KOPT-K1 (cell line): Measurements from ENCODE around the gene PAM16.

Experiments
- H3K27ac ChIP-seq: fragments of 200-600 bp; sonication (generic); 2 replicates; pipeline ENCODE4 v1.5.1; 2016; ENCODE audit warnings: antibody characterized with exemption, mild to moderate bottlenecking, low read depth, low read length; ENCODE audit not compliant: poor library complexity, severe bottlenecking
- H3K36me3 ChIP-seq: fragments of 200-600 bp; sonication (generic); 2 replicates; pipeline ENCODE4 v1.5.1; 2017; ENCODE audit warnings: antibody characterized with exemption, mild to moderate bottlenecking, low read length, moderate library complexity; ENCODE audit not compliant: insufficient read depth
- H3K9me3 ChIP-seq: fragments of 200-600 bp; sonication (generic); 2 replicates; pipeline ENCODE4 v1.5.1; 2017; ENCODE audit warnings: antibody characterized with exemption, low read length, mild to moderate bottlenecking; ENCODE audit not compliant: insufficient read depth, poor library complexity, severe bottlenecking

PAM16 gene

DNA sequence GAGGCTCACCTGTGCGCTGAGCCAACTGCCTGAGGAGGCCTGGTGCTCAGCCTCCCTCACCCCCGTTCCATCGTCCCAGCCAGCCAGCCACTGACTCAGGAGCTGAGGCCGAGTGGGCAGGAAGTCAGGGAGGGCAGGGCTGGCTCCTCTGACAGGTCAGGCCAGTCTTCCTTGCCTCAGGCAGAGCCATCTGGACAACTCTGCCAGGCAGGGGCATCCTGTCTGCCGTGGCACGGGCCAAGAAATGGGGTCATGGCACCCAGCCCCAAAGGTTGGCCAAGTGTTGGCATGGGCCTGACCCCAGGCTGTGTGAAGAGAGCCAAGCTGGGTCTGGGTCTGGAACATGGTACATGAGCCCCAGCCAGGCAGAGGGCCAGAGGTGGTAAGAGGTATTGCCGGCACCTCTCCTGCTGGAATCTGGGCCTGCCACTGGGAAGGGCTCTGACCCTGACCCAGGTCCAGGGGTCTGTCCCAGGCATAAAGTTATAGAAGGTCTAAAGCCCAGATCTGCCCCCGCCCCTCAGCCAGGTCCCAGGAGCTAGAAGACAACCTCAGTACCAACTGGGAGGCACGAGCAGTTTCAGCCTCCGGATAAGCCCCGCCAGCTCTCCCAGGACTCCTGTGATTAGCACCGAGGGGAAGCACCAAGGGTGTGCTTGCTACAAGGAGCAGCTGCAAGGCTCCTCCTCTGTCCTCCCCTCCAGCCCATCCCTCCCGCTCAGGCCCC, 18.0 kb upstream of the PAM16 start:
- Histone ChIP-seq H3K36me3 (peaks cover 33% of the 10 kb centered on the region), H3K9me3 (no peaks in the 10 kb centered on the region), H3K27ac (no peak overlapping the region)

- H3K9me3 ChIP-seq, result no peaks in the 10 kb centered on the region
- peaks cover 42% of the 10 kb centered on the region for H3K36me3 ChIP-seq
Observed at GRCh38 chr16:4367393-4367856, 16.3 kb upstream of the PAM16 start.

DNA sequence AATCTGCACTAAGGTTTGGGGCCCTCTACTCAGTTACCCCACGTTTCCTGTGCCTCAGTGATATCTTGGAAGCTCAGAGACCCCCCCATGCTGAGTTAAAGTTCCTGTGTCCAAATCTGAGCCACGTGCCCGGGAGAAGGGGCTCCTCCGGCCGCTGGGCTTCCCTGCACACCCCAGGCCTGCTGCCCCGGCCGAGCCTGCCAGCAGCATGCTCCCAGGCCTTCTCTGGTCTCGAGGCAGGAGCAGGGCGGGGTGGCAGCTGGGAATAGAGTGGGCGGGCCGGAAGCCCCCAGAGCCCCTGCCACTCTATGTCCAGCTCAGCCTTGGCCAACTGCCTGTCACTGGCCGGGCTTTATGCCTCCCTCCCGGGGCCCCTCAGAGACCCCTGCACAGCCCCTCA, 14.9 kb upstream of the PAM16 start:
- Histone ChIP-seq H3K9me3 (no peaks in the 10 kb centered on the region), H3K36me3 (peaks cover 56% of the 10 kb centered on the region), H3K27ac (no peak overlapping the region)

More at GRCh38 chr16:4367393-4367856, 16.3 kb upstream of the PAM16 start:
- H3K27ac ChIP-seq, result no peak overlapping the region

- no peak overlapping the region for H3K27ac ChIP-seq
- H3K36me3 ChIP-seq, result peaks cover 60% of the 10 kb centered on the region
Observed at GRCh38 chr16:4365615-4366014, 14.5 kb upstream of the PAM16 start.

DNA sequence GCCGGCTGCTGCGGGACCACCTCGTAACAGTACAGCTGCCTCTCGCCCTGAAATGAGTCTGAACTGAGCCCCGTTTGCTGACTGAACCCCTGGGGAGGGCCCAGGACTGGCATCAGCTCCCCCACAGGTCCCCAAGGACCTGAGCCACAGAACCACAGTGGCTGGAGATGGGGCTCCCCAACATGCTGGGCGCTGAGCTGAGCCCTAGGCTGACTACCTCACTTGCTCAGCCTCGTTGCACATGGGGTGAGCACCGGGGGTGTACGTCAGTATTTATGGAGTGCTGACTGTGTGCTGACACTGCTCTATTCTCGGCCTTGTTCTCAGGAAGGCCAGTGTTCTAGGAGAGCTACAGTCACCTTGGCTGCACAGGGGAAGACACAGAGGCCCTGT, 13.9 kb upstream of the PAM16 start:
- H3K27ac ChIP-seq, result no peak overlapping the region
- peaks cover 66% of the 10 kb centered on the region for H3K36me3 ChIP-seq

More at GRCh38 chr16:4365615-4366014, 14.5 kb upstream of the PAM16 start:
- H3K9me3 ChIP-seq, result no peaks in the 10 kb centered on the region

DNA sequence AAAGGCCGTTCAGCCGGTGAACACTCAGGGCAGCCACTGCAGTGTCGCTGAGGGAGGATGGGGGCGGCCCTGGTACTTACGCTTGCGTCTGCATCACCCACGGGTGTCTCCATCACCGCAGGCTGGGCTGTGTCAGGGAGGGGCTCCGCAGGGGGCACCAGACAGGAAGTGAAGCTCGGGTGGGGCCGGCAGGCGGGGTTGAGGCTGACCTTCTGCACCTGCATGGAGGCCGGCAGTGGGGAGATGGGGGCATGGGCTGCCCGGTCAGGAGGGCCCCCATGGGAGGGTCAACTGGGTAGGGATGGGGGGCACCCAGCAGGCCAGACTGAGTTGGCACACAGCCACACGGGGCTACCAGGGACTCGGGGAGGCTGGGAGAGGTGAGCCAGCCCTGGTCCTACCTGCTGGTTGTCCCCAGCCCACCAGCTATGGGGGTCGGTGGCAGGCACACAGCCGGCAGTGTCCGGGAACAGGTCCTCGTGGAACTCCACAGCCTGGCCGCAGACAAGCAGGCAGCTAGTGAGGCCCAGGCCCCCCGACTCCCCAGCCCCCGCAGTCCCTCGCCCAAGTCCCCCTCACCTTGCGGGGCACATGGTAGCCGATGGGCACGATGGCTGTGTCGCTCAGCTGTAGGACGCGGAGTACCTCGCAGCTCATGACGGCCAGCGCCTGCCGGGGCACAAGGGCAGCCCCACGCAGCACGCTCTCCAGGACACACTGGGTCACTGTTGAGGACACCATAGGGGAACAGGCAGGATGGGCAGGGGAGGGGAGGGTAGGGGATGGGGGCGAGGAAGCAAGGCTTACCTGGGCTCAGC, 13.3 kb upstream of the PAM16 start:
- H3K9me3 ChIP-seq, result no peaks in the 10 kb centered on the region
- H3K36me3 ChIP-seq, result peaks cover 72% of the 10 kb centered on the region
- no peak overlapping the region for H3K27ac ChIP-seq

More for the DNA sequence above, 13.9 kb upstream of the PAM16 start:
- no peaks in the 10 kb centered on the region for H3K9me3 ChIP-seq

- no peak overlapping the region for H3K27ac ChIP-seq
- no peaks in the 10 kb centered on the region for H3K9me3 ChIP-seq
- H3K36me3 ChIP-seq, result peaks cover 88% of the 10 kb centered on the region
Observed at GRCh38 chr16:4362476-4363135, 11.5 kb upstream of the PAM16 start.

DNA sequence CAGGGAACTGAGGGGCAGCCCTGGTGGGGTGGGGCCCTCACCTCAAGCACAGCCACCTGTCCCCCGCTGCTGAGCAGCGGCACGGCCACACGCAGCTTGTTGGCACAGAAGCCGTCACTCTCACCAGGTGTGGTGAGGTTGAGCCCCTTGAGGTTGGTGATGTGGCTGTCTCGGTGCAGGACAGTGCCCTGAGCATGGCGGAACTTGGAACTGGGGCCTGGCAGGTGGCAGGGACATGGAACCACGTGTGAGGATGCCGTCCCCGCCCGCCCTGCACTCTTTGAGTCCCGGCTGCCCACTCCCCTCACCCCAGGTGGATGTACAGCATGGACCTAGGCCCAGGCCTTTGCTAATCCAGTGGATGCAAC, 10.8 kb upstream of the PAM16 start:
- no peaks in the 10 kb centered on the region for H3K9me3 ChIP-seq
- H3K27ac ChIP-seq, result no peak overlapping the region
- H3K36me3 ChIP-seq, result peaks cover 87% of the 10 kb centered on the region

DNA sequence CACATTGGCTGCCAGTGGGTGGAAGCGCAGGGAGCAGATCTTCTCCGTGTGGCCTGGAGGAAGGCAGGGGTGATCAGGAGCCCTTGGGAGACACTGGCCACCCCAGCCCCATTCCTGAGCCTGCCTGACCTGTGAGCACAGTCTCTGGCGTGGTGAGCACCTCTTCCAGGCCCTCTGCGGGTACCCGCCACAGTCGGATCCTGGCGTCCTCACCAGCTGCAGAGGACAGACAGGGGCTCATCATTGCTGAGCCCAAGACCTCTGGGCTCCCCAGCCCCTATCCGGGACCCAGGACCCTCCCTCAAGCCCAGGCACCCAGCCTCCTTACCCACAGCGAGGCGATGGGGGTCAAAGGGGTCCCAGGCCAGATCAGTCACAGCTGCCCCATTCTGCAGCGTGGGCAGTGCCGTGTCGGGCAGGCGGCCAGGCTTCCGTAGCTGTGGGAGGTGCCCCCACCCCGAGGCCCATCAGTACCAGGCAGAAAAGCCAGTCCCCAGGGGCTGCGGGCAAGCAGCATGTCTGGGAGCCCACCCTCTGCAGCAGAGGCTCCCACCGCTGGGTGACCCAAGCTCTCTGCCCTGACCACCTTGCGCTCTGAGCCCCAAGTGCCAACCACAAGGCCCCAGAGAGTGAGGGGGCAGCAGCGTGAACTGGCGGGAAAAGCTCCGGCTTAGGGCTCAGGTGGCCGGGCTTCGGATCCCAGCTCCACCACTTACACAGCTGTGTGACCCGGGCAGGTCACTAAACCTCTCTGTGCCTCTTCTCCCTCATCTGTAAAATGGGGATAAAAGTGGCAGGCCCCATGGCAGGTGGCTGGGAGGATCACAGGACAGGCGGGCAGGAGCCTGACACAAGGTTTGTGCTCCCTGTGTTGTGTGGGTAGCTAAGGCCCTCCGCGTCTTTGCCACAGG, 10.2 kb upstream of the PAM16 start:
- H3K27ac ChIP-seq, result no peak overlapping the region
- peaks cover 86% of the 10 kb centered on the region for H3K36me3 ChIP-seq
- H3K9me3 ChIP-seq, result no peaks in the 10 kb centered on the region

- Histone ChIP-seq H3K36me3 (peaks cover 82% of the 10 kb centered on the region), H3K27ac (no peak overlapping the region), H3K9me3 (no peaks in the 10 kb centered on the region)
Observed at GRCh38 chr16:4360538-4361021, 9.5 kb upstream of the PAM16 start.

GRCh38 chr16:4359914-4360313, 8.8 kb upstream of the PAM16 start:
- H3K27ac ChIP-seq, result no peak overlapping the region
- H3K36me3 ChIP-seq, result peaks cover 79% of the 10 kb centered on the region
- no peaks in the 10 kb centered on the region for H3K9me3 ChIP-seq

- Histone ChIP-seq H3K36me3 (peaks cover 79% of the 10 kb centered on the region), H3K27ac (no peak overlapping the region), H3K9me3 (no peaks in the 10 kb centered on the region)
Observed at GRCh38 chr16:4358831-4359561, 7.9 kb upstream of the PAM16 start.

GRCh38 chr16:4358236-4358635, 7.1 kb upstream of the PAM16 start:
- Histone ChIP-seq H3K36me3 (peaks cover 85% of the 10 kb centered on the region), H3K27ac (no peak overlapping the region), H3K9me3 (no peaks in the 10 kb centered on the region)

DNA sequence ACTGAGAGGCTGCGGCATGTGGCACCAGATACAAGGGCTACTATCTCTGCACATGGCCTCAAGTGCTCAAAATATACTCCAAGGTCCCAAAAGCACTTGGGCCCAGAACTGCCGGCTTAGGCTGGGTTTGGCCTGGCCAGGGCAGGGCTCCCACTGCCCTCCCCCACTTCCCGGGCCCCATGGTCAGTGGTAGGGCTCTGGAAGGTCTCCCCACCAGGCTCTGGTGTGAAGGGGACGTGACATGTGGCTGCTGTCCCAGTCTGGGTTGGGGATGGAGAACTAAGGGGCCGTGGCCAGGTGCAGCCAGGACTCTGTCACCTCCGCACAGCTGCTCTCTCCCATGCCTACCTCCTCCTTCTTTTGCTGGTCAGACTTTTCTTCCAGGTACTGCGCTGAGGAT, 5.7 kb upstream of the PAM16 start:
- Histone ChIP-seq H3K36me3 (peaks cover 73% of the 10 kb centered on the region), H3K9me3 (no peaks in the 10 kb centered on the region), H3K27ac (no peak overlapping the region)
